Lung (tissue), 12 donors: Measurements from ENCODE around the gene ZNF830. TPM values are rescaled to one million over a fixed set of nuclear protein-coding genes. Genes with fewer than 3 reads are reported as not detected.

ENCODE experiments used
- ATAC-seq: fragments of 200-7000 bp; cut with Tn5 transposase; one replicate; pipeline ENCODE4 v1.9.1; 2020; ENCODE audit warnings: moderate number of reproducible peaks; ENCODE audit not compliant: insufficient read depth, low FRiP score
- DNase-seq, 3 donors: peaks; one replicate each; pipeline ENCODE4 v3.0.0-alpha.2; 2013 to 2017
- H3K27ac ChIP-seq, 2 donors: one replicate each; pipeline ENCODE4 v1.5.1; 2013; ENCODE audit warnings: mild to moderate bottlenecking in 2 of 2, moderate library complexity in 2 of 2, control low read depth in 1 of 2, inconsistent platforms in 1 of 2, low read depth in 1 of 2, low read length in 1 of 2
- H3K27me3 ChIP-seq, 3 donors: one replicate each; pipeline ENCODE4 v1.5.1; 2013; ENCODE audit warnings: low read length in 2 of 3; ENCODE audit not compliant: control insufficient read depth in 3 of 3, insufficient read depth in 3 of 3
- H3K36me3 ChIP-seq, 4 donors: one replicate each; pipeline ENCODE4 v1.5.1; 2013; ENCODE audit warnings: low read length in 4 of 4, mild to moderate bottlenecking in 1 of 4, moderate library complexity in 1 of 4; ENCODE audit not compliant: control insufficient read depth in 4 of 4, insufficient read depth in 4 of 4
- H3K4me1 ChIP-seq, 5 donors: one replicate each; pipeline ENCODE4 v1.5.1; 2013; ENCODE audit warnings: low read length in 5 of 5, mild to moderate bottlenecking in 2 of 5, moderate library complexity in 1 of 5; ENCODE audit not compliant: control insufficient read depth in 5 of 5, insufficient read depth in 5 of 5
- H3K4me3 ChIP-seq: one replicate; pipeline ENCODE4 v1.5.1; 2013; ENCODE audit warnings: mild to moderate bottlenecking, control low read depth, moderate library complexity
- H3K9ac ChIP-seq, 2 donors: one replicate each; pipeline ENCODE4 v1.5.1; 2013; ENCODE audit warnings: low read length in 2 of 2, control low read depth in 1 of 2; ENCODE audit not compliant: insufficient read depth in 1 of 2
- H3K9me3 ChIP-seq, 4 donors: one replicate each; pipeline ENCODE4 v1.5.1; 2013; ENCODE audit warnings: low read length in 3 of 4, mild to moderate bottlenecking in 1 of 4, moderate library complexity in 1 of 4; ENCODE audit not compliant: control insufficient read depth in 4 of 4, insufficient read depth in 3 of 4
- WGBS, 2 donors: extraction: QIAGEN DNeasy Blood & Tissue Kit; methylation state at CpG; one replicate each; pipeline ENCODE4 v1.1.7; 2013; 5-methylcytosine and 5-hydroxymethylcytosine counted together
- polyA plus RNA-seq, 2 donors: library from polyadenylated mRNA; stranded (reverse); fragments of 200-250 nt; gene quantifications; one replicate each; pipeline ENCODE4 v1.2.1, GENCODE V29; 2013
- total RNA-seq, 2 donors: library from RNA; depleted of rRNA in 1 of 2; stranded (reverse); fragments of >200 nt in 1 of 2; gene quantifications; one replicate each; pipeline ENCODE4 v1.2.1, GENCODE V29; 2014 to 2021
- TF ChIP-seq, protein P1 (sequence below): IDR thresholded peaks from 2 replicates; pipeline ENCODE4 v1.5.1; 2012; ENCODE audit warnings: mild to moderate bottlenecking; ENCODE audit errors: control extremely low read depth, extremely low read depth
- donor health status: control.
- donor health status: control.
- donor health status: Bipolar disorder and iron deficiency.
- donor health status: healthy.
- donor health status: DM: yes; HTN: yes; CAD: no.

The ZNF830 gene
- total and polyA plus RNA-seq, 4 donors, result 7.8 to 13.2 (median 11.8) TPM

DNA sequence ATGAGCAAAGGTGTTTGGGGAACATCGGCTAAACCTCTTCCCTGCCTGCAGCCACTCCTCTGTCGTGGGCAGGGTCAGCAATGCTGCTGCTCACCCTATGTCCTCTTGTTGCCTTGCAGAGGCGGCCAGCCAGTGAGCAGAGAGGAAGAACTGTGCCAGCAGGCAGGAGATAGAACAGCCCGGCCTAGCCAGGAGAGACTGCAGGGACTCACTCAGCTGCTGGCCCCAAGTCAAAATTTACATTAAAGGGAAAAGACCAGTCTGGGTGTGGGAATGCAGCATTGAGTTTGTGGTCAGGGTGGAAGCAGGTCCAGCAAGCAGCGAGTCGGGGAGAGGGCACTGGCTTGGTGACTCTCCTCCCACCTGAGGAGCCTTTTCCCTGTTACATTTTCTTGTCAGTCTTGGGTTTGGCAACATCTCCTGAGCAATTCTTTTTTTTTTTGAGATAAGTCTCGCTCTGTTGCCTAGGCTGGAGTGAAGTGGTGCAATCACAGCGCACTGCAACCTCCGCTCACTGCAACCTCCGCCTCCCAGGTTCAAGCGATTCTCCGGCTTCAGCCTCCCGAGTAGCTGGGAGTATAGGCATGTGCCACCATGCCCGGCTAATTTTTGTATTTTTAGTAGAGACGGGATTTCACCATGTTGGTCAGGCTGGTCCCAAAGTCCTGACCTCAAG is 41.7 kb downstream of the ZNF830 start:
- no peak overlapping the region for H3K9ac ChIP-seq
- peaks cover 0 to 4% (median 0%) of the 10 kb centered on the region in 5 donors for H3K4me1 ChIP-seq
- TF ChIP-seq, protein P1, sequence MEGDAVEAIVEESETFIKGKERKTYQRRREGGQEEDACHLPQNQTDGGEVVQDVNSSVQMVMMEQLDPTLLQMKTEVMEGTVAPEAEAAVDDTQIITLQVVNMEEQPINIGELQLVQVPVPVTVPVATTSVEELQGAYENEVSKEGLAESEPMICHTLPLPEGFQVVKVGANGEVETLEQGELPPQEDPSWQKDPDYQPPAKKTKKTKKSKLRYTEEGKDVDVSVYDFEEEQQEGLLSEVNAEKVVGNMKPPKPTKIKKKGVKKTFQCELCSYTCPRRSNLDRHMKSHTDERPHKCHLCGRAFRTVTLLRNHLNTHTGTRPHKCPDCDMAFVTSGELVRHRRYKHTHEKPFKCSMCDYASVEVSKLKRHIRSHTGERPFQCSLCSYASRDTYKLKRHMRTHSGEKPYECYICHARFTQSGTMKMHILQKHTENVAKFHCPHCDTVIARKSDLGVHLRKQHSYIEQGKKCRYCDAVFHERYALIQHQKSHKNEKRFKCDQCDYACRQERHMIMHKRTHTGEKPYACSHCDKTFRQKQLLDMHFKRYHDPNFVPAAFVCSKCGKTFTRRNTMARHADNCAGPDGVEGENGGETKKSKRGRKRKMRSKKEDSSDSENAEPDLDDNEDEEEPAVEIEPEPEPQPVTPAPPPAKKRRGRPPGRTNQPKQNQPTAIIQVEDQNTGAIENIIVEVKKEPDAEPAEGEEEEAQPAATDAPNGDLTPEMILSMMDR, result no peak
- H3K36me3 ChIP-seq, result peaks cover 0 to 47% (median 33%) of the 10 kb centered on the region in 4 donors
- H3K4me3 ChIP-seq, result no peak overlapping the region
- ATAC-seq (no peak), DNase-seq (peak in 1 of 3 donors; percentile 23)
- H3K9me3 ChIP-seq, result no peaks in the 10 kb centered on the region
- no peaks in the 10 kb centered on the region for H3K27me3 ChIP-seq
- no peak overlapping the region for H3K27ac ChIP-seq
- 66 to 85% methylated on average over 15 of the region's 15 CpGs for WGBS, 2 donors

DNA sequence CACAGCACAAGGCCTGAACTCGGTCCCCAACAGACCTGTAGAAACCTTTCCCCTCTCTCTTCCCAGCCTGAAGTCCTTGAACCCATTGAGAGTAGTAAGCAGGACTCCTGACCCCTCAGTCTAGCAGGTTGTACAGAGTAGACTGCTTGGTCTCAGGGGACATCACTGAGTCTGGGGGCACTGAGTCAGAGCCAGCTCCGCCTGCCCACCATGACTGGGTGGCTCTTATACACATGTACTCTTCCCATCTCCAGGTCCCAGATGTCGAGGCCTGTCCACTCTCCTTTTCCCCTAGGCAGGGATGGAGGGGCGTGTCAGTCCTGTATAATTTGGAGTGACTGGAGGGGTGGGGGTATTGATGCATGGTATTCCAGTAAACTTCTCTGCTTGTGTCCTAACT is 42.4 kb downstream of the ZNF830 start:
- Histone ChIP-seq H3K4me1 (peaks cover 0 to 3% (median 0%) of the 10 kb centered on the region in 5 donors), H3K27me3 (no peaks in the 10 kb centered on the region), H3K36me3 (peaks cover 0 to 47% (median 26%) of the 10 kb centered on the region in 4 donors), H3K27ac (no peak overlapping the region), H3K9ac (no peak overlapping the region), H3K9me3 (no peaks in the 10 kb centered on the region), H3K4me3 (no peak overlapping the region)
- WGBS, 2 donors, result 90 to 92% methylated on average over 4 of the region's 4 CpGs
- no peak for DNase-seq
- TF ChIP-seq, protein P1, result no peak
- ATAC-seq, result no peak

DNA sequence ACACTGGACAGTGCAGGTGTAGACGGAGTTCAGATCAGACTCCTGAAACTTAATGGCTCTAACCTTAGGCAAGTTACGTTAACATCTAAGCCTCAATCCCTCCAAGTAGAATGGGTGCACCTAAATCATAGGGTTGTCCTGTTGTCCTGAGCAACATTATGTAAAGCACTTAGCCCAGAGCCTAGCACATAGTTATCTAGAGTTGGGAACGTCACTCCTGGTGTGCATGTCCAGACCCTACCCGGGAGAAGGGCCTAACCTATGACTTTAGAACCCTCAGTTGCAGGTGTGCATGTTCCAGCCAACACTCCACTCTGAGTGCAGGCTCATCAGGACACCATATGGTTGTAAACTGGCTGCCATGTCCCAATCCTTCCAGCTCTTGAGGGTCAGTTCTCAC is 45.0 kb downstream of the ZNF830 start:
- Histone ChIP-seq H3K4me3 (no peak overlapping the region), H3K4me1 (peaks cover 0 to 3% (median 0%) of the 10 kb centered on the region in 5 donors), H3K27ac (no peak overlapping the region), H3K36me3 (peaks cover 3 to 44% (median 15%) of the 10 kb centered on the region in 4 donors), H3K27me3 (no peaks in the 10 kb centered on the region), H3K9ac (no peak overlapping the region), H3K9me3 (no peaks in the 10 kb centered on the region)
- DNase-seq, result no peak
- WGBS, 2 donors, result 94 to 96% methylated on average over 4 of the region's 4 CpGs
- TF ChIP-seq, protein P1, result no peak
- ATAC-seq, result no peak
